ENCODE measurements around the gene WDR20. TPM values are rescaled to one million over a fixed set of nuclear protein-coding genes. Genes with fewer than 3 reads are reported as not detected.

WDR20 gene
- total RNA-seq, 1 donor from 2014 or later, result 14.0 TPM

DNA sequence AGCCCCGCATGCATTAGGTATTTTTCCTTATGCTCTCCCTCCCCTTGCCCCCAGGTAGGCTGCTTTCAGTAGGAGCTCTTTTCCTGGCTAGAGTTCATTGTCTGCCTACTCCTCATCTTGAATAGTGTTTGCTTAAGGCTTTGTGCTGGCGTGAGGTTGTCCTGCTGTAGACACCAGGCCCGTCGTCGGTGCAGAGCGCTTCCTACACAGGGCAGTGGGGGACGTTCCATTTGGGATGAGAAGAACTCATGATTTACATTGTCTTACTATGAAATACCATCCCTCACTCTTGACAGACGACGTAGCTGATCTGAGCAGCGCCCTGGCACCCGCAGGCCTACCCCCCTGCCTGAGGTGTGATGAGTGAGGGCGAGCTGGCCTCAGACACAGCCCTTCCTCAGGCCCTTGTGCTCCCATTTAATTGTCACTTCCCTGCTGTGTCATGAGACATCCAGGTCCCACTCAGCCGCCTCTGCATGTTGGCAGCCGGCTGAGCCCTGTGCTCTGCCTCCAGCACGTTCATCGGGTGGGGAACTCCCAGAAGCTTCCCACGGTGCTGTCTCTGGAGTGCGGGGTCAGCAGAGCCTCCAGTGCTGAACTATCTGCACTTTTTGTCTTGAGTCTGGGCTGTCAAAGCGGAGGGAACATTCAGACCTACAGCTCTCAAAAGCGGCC is 76.0 kb downstream of the WDR20 start:
- no peak for ATAC-seq
- no peak for DNase-seq (ENCODE audit: low spot score)

DNA sequence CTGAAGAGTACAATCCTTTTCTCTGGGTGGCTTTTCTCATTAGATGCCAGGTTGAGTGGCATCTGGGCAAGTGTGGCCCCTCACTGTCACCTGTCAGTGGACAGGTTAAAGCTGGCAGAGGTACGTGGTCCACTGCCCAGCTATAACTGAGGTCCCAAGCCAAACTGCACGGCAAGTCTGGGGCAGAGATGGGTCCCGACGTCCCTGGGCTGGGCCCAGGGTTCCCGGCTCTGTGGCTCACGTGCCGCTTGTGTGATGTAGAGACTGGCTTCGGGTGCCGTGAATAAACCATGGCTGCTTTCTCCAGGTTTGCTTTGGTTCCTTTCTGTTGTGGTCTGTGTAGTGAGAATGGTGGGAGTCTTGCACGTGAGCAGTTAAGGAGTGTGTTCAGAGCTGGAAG is 77.7 kb downstream of the WDR20 start:
- DNase-seq (ENCODE audit: low spot score) (no peak), ATAC-seq (no peak)

DNA sequence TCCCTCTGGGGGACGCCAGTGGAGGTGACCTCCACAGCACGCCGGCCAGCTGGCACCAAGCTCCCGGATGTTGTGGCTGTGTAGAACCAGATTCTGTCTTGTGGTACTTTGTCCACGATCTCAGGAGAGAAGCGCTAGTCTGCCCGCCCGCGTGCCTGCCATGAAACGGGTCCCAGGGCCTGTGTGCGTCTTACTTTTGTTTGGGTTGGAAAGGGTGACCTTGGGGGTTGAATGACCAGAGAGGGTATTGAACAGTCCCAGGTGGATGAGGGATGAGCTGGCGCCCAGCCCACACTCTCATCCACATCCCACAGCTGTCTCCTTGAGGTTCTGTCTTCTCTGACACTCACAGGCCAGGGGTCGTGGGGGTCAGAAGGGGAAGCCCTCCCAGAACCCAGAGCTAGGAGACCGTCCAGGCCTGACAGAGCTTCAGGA is 78.3 kb downstream of the WDR20 start:
- DNase-seq (ENCODE audit: low spot score) (no peak), ATAC-seq (no peak)

DNA sequence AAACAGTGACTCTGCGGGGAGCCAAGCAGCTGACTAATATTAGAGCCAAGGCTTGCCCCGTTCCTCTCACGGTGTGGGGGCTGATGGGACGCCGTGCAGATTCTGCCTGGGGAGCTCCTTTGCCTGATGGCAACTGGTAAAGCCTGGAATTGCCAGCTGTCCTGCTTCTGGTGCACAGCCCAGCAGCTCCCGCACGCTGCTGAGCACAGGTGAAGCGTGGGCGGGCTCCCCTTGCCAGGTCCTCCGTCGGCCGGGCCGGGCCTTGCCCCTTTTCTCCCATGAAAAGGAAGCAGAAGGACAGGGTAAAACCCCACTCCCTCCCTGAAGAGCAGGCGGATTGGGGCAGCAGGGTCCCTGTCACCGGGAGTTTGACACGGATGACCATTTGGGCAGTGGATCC is 79.0 kb downstream of the WDR20 start:
- no peak for DNase-seq (ENCODE audit: low spot score)
- no peak for ATAC-seq

DNA sequence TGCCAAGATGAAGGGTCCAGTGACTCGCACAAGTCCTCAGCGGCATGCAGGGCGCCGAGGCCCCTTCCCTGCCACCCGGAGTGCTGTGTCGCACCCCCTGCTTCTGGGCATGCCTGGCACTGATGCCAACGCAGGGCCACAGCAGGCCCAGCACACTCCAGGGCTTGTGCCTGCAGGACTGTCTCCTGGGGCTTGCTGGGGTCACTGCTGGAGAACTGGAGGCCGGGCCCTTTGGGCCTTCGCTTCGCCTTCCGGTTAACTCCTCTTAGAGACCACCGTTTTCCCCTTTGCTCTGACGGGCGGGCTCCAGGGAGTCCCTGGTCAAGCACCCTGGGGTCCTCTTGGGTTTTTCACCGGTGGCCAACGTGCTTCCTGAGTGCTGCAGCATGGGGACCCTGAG is 79.6 kb downstream of the WDR20 start:
- DNase-seq (ENCODE audit: low spot score), result no peak
- no peak for ATAC-seq

DNA sequence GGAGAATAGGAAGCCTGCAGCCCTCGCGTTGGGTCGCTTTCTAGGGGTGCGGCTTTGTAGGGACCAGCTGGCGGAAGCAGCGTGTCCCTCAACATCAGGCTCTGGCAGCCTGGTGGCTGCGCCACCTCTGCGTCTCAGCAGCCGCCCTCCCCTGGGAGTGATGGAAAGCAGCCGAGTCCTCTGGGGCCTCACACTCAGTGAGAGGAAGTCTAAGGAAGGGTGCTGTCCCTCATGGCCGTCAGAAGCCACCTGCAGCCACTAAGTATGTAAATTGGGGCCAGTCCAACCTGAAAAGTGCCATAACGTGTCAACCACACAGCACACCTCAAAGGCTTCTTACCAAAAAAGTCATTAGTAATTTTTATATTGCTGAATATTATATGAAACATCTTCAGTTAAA is 80.3 kb downstream of the WDR20 start:
- DNase-seq (ENCODE audit: low spot score), result no peak
- ATAC-seq, result no peak

DNA sequence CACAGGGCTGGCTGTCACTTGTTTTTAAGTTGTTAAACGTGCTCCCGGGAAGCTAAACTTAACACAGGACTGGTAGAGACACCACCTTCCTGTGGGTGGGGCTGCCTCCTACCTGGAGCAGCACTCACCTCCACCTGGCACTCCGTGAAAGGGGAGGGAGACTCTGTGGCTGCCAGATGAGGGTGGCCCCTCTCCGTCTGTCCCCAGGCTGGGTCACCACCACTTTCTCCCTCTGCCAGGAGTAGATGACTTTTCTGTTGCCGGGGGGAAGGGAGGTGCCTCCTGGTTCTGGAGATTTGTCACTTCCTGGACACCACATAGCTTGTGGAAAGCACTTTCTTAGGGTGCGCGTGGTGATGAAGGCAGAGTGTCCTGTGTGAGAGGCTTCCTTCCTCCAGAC is 81.3 kb downstream of the WDR20 start:
- DNase-seq (ENCODE audit: low spot score) (no peak), ATAC-seq (no peak)

DNA sequence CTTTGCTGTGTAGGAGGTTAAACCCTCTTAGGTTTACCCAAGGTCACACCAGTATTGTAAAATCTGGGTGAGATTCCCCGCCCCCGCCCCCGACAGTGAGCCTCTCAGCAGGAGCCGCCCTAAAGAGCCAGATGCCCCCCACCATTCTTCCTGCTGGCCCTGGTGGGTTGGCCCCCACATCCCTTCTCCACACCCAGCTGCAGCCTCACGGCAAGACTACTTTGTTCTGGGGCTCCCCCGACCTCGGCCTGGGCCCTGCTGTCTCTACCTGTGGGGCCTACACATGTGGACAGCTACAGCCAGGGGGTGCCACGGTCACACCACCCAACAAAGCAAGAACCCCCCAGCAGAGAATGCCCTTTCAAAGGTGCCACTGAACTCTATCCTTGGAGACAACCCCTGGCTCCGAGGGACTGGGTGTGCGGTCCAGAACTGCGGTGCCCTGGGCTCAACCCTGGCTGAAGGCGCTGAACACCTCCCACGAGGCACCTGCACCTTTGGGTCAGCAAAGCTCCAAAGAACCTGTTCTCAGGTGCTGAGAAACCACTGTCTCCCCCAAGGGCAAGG is 82.4 kb downstream of the WDR20 start:
- DNase-seq (ENCODE audit: low spot score), result no peak
- ATAC-seq, result no peak

DNA sequence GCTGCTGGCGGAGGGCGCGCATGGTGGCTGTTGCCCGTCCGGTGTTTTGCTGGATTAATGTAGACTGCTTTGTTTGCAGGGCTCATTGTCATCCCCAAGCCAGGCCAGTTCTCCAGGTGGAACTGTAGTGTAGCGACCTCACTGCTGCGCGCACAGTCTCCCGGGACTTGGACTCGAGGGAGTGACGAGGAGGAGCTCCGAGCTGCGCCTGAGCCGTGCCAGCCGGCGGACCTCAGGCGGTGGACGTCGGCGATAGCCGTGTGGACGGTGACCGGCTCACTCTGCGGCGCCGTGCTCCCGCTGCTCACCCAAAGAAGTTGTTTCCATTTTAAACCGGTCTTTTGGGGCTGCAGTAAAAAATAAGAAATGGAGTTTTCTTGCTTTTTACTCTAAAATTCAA is 83.1 kb downstream of the WDR20 start:
- DNase-seq (ENCODE audit: low spot score) (no peak), ATAC-seq (no peak)

DNA sequence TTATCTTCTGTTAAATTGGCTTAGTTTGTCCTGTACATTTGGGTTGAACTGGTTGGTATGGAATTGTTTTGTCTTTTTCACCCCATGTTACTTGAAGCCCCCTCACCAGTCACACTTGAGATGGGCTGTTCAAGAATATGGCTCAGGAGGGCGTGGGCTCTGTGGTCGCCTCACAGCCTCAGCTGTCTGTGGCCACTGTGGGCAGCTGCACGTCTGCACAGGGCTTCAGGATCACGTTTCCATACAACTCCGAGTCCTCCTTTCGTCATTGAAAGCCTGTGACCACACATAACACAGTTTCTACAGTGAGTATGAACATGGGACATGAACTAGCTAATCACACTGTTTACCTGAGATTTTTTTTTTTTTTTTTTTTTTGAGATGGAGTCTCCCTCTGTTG is 84.0 kb downstream of the WDR20 start:
- ATAC-seq (no peak), DNase-seq (ENCODE audit: low spot score) (no peak)

DNA sequence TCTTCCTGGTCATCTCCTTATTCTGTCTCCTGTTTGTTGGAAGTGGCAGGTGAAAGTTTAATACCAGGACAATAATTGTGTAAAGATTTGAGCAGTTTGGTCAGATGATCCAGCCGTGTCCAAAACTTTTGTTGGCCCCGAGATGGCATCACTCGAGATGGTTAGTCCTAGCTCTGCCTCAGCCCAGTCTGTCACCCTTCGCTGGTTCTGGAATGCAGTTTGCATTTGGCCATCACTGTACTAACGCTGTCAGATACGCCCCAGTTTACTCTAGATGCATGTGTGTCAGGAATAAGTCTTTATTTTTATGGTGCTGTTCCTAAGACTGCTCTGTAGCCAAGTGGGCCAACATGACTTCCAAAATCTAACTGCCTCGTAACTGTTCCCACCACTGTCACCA is 85.7 kb downstream of the WDR20 start:
- DNase-seq (ENCODE audit: low spot score) (no peak), ATAC-seq (no peak)

DNA sequence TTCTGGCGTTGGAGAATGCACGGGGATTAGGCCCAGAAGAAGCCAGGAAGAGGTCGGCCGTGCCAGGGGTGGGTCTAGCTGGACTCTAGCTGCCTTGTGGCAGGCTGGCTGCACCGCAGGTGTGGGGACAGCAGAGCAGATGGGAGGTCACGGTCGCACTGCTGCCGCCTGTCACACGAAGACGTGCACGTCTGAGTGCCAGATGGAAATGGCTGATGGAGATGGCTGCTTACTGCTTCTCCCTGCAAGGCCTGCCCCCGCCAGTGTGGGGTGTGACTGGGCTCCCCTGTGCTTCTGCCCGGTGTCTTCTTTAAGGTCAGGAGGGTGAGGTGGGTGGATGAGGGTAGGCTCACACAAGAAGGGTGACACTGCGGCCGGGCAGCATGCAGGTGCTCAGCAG is 86.2 kb downstream of the WDR20 start:
- no peak for ATAC-seq
- DNase-seq (ENCODE audit: low spot score), result no peak

DNA sequence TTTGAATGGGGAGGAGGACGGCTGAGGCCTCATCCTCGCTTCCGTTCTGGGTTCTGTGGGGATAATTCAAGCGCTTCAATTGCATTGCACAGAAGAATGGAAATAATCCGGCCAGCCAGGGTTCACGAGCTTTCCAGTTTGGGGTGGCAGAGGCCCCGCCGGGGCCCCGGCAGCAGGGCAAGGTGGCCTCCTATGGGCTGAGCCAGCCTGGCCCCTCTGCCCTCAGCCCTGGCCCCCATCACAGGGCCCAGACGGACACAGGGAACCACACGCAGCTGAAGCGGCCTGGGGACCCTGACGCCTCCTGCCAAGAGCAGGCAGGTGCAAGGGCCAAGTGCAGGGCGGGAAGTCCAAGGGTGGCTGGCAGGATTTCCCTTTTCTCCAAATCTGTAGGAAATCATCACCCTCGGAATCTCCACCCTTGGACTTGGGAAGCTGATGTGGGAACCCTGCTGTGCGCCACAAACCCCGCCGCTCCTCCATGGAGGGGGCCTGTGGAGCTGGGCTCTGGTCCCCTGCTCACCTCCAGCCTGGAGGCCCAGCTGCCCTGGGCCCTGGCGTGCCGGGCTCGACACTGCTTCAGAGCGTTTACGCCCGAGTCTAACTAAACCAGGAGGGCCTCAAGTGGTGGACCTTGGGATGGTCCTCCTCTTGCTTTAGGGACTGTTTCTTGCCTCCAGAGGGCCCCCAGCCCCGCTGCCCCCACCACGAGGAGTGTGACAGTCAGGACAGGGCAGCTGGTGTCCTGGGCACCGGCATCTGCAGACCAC is 86.8 kb downstream of the WDR20 start:
- no peak for DNase-seq (ENCODE audit: low spot score)
- peak; percentile 25 for ATAC-seq

DNA sequence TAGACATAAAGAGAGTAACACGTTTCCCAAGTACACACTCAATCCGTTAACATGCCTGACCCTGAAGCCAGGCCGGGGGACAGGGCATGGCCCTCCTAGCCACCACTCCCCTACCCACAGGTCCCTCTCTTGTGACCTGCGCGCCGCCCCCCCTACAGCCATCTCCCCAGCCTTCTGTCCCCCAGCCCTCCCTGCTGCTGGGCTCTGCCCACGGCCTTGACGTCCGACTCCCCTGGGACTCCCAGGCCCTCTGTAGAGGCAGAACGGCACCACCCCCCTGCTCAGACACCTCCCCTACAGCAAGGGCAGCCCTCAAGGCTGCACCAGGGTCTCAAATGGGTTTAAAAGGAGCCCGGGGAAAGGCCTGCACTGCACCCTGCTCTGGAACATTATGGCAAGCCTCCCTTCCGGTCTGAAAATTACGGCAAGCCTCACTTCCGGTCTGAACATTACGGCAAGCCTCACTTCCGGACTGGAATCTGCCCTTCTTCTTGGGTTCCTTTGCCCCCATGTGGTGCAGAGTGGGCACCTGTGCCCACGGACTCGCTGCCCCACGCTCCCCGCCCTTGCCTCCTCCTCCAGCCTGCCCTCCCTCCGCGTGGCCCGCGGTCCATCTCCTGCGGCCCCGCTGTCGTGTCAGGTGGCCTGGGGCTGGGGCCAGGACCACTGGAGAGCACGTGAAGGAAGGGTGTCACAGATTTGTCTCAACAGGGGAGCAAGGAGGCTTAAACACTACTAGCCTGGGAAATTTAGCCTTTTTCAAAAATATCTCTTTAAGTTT is 87.7 kb downstream of the WDR20 start:
- ATAC-seq (no peak), DNase-seq (ENCODE audit: low spot score) (no peak)

DNA sequence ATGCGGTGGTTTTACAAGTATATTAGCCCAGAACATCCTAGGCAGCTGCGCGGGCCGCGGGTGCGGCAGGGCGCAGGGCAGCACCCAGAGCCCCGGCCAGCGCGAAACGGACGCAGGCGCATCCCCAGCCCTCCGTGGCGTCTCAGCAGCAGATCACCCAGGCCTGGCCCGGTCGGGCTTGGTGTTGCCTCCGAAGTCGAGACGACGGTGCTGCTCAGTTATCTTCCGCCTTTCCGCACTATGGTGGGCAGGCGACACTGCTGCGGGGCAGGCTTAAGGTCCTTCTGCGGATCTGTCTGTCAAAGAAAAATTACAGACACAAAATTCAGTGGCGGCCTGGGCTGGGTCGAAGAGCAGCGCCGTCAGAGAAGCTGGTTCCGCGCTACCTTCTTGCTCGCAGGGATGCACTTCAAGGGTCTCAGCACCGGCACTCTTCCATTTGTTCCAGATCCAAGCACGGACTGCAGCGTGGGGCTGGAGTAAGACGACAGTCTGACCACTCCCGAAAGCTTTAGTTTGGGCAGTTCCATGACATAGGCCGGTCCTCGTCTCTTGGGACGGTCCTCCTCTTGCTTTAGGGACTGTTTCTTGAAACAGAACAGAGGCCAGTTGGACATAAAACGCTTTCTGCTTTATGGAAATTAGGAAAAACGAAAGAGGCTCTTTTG is 89.5 kb downstream of the WDR20 start:
- no peak for ATAC-seq
- DNase-seq (ENCODE audit: low spot score), result no peak

DNA sequence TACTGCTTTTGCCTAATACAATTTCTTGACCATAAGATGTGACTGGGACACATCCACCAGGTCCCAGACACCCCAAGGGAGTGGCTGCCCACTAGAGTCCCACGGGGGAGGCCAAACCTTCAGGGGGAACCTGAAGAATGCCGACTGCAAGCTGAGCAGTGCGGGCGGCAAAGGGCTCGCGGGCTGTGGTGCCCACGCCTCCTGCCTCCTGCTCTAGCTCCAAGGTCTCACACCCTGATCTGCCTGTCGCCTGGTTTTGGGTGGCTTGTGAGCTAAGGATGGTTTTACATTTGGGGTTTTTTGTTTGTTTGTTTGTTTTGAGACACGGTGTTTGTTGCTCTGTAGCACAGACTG is 90.0 kb downstream of the WDR20 start:
- ATAC-seq (no peak), DNase-seq (ENCODE audit: low spot score) (no peak)

DNA sequence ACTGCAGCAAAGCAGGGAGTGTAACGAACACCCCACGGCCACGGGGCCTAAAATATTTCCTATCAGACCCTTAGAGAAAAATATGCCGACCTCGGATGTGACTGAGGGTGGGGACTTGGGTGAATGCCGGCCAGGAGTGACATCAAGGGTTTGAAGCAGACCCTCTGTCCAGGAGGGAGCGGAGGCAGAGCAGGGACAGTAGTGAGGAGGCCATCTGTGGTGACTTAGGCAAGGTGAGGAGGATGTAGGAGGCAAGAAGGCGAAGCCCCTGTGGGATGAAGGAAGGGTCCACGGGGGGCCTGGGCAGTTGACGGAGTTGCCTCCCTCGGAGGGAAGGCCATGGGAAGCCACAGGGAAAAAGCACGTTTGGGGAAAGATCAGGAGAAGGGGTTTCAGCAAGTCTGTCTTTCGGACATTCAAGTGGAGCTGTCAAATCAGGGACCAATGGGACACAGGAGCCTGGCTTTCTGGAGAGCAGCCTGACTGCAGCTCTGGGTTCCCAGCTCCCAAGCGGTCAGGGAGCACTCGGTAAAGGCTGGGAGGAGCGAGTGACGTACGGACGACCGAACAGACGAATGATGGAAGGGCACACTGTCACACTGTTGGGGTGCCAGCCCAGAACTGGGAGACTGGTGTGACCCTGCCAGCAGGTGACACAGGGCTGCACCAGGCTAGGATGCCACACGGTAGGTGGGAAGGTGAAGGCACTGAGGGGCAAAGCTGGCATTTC is 90.9 kb downstream of the WDR20 start:
- DNase-seq (ENCODE audit: low spot score), result no peak
- no peak for ATAC-seq

DNA sequence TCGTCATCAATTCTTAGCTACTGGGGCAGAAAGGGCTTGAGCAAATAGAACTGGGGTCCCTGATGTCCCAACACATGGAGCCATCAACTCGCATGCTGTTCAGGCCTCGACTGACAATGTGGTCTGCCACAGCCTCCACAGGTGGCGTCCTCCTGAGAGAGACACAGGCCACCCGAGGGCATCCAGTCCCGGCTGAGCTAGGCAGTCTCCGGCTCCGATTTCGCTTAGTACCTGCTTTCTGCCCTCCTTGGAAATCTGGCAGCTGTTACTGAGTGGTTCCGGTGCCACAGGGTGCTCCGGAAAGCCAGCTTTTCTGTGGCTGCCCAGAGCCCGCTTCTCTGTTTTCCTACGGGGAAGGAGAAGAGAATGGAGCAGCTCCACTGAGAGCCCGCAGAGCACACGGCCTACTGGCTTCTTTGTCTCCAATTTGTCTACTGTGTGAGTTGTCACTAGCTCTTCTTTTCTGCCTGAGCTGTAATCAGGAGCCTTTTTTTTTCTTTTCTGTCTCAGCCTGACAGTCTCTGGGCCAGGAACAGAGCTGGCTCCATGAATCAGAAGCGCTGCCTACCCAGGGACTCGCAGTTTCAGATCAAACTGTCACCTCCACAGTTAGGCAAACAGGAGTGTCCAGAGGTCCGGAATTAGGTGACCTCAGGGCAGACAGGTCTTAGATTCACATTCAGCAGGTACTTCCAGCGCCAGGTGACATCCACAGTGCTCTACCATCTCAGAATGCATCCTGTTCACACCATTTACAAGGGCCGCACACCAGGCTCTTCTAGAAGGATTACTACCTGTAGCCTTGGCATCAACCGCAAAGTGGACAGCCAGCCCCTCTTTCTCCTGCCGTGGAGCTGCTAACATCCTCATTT is 92.0 kb downstream of the WDR20 start:
- ATAC-seq (no peak), DNase-seq (ENCODE audit: low spot score) (no peak)

DNA sequence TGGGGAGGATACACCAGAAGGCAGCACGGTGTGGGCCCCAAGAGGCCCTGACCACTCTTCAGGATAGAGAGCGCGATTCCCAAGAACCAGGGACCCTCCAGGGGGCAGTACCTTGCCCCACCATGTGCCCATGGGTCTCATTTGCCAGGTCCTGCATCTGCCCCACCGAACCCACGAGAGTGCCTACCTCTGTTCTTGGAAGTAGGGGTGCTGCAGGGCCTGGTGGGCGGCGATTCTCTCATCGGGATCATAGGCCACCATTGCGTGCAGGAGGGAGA is 92.6 kb downstream of the WDR20 start:
- no peak for DNase-seq (ENCODE audit: low spot score)
- ATAC-seq, result no peak

DNA sequence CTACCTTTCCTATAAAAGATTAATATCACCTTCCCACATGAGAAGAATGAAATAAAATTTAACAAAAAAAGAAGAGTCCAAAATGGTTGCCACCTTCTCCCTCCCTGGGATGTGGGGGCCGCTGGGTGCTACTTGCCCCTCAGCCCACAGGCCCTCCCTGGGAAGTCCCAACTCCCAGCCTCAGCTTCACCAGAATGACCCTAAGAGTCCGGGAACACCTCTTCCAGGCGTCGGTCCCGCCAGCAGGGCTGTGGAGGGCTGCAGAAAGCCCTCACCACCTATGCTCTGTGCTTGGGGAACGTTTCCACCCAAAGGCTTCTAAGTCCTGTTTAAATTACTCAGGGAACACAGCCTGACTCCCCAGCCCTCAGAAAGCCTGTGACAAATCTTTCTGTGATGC is 93.4 kb downstream of the WDR20 start:
- DNase-seq (ENCODE audit: low spot score) (no peak), ATAC-seq (no peak)
